DOHH2 (cell line): Measurements from ENCODE around the gene OAS2.
"Not testable (repeated sequence)": the region's sequence is repeated elsewhere in the genome, so short reads cannot be mapped to it uniquely, and the experiment has no call there.

Experiments used
- H3F3A ChIP-seq: fragments of 200-600 bp; sonication (generic), shearing (Covaris generic); 2 replicates; pipeline ENCODE4 v1.6.0; 2016; ENCODE audit warnings: antibody characterized with exemption, mild to moderate bottlenecking; ENCODE audit not compliant: control insufficient read depth, insufficient read depth
- H3K27ac ChIP-seq: fragments of 200-600 bp; sonication (generic); 2 replicates; pipeline ENCODE4 v1.5.1; 2014; ENCODE audit warnings: low read depth, mild to moderate bottlenecking, low read length, moderate library complexity
- H3K27me3 ChIP-seq: fragments of 200-600 bp; sonication (generic); 2 replicates; pipeline ENCODE4 v1.6.1; 2014; ENCODE audit warnings: mild to moderate bottlenecking, low read length, mixed read lengths; ENCODE audit not compliant: control insufficient read depth
- H3K36me3 ChIP-seq: fragments of 200-600 bp; sonication (generic); 2 replicates; pipeline ENCODE4 v1.6.1; 2014; ENCODE audit warnings: mild to moderate bottlenecking, low read length, moderate library complexity, mixed read lengths; ENCODE audit not compliant: control insufficient read depth
- H3K4me1 ChIP-seq: fragments of 200-600 bp; sonication (generic); 2 replicates; pipeline ENCODE4 v1.6.1; 2014; ENCODE audit warnings: mild to moderate bottlenecking, low read length, mixed read lengths; ENCODE audit not compliant: control insufficient read depth
- H3K4me2 ChIP-seq: fragments of 200-600 bp; sonication (generic); 2 replicates; pipeline ENCODE4 v1.6.0; 2014; ENCODE audit warnings: mild to moderate bottlenecking, low read length, moderate library complexity
- H3K4me3 ChIP-seq: fragments of 200-600 bp; sonication (generic); 2 replicates; pipeline ENCODE4 v1.5.1; 2014; ENCODE audit warnings: mild to moderate bottlenecking, low read length, mixed read lengths
- H3K79me2 ChIP-seq: fragments of 200-600 bp; sonication (generic); 2 replicates; pipeline ENCODE4 v1.6.1; 2014; ENCODE audit warnings: mild to moderate bottlenecking, low read length, mixed read lengths; ENCODE audit not compliant: control insufficient read depth
- H3K9me2 ChIP-seq: fragments of 200-600 bp; sonication (generic); replicated peaks from 2 replicates; pipeline ENCODE4 v1.6.1; 2014; ENCODE audit warnings: mild to moderate bottlenecking, low read length, mixed read lengths; ENCODE audit not compliant: control insufficient read depth
- H3K9me3 ChIP-seq: fragments of 200-600 bp; sonication (generic); 2 replicates; pipeline ENCODE4 v1.6.1; 2014; ENCODE audit warnings: antibody characterized with exemption, low read length, mixed read lengths; ENCODE audit not compliant: control insufficient read depth, insufficient read depth
- H4K20me1 ChIP-seq: fragments of 200-600 bp; sonication (generic); 2 replicates; pipeline ENCODE4 v1.6.0; 2014; ENCODE audit warnings: low read depth, mild to moderate bottlenecking, antibody characterized with exemption, low read length, moderate library complexity; ENCODE audit not compliant: control insufficient read depth, insufficient read depth
- CTCF ChIP-seq: fragments of 200-600 bp; sonication (generic); IDR thresholded peaks from one replicate; pipeline ENCODE4 v1.5.1; 2014; ENCODE audit warnings: antibody characterized with exemption, mild to moderate bottlenecking, low read depth, low read length; ENCODE audit not compliant: poor library complexity, severe bottlenecking
- EZH2phosphoT487 ChIP-seq: fragments of 200-600 bp; sonication (generic); IDR thresholded peaks from 2 replicates; pipeline ENCODE4 v1.6.1; 2017; ENCODE audit warnings: borderline replicate concordance, mild to moderate bottlenecking, antibody characterized with exemption, low read length, moderate library complexity, mixed read lengths

Gene OAS2

GRCh38 chr12:112988224-112988623 lies 9.9 kb downstream of the OAS2 start:
- Histone ChIP-seq H3K27ac (no peak overlapping the region), H3K4me2 (no peak overlapping the region), H3K4me1 (peaks cover 13% of the 10 kb centered on the region), H3K27me3 (no peaks in the 10 kb centered on the region), H3F3A (no peaks in the 10 kb centered on the region), H3K79me2 (no peaks in the 10 kb centered on the region), H3K9me3 (peaks cover 25% of the 10 kb centered on the region; the same call in 1 of the 2 replicates), H4K20me1 (no peaks in the 10 kb centered on the region), H3K36me3 (peaks cover 12% of the 10 kb centered on the region), H3K9me2 (no peaks in the 10 kb centered on the region), H3K4me3 (no peak overlapping the region)
- TF ChIP-seq CTCF = no peak
- TF ChIP-seq EZH2phosphoT487 = no peak

GRCh38 chr12:112988823-112989385 lies 10.6 kb downstream of the OAS2 start:
- H3K27me3 ChIP-seq, H3K4me2 ChIP-seq: not testable (repeated sequence)
- H3K36me3 ChIP-seq = peaks cover 12% of the 10 kb centered on the region

GRCh38 chr12:112989806-112990205 lies 11.5 kb downstream of the OAS2 start:
- Histone ChIP-seq H3K4me3 (no peak overlapping the region), H3K79me2 (no peaks in the 10 kb centered on the region), H3K27ac (no peak overlapping the region), H3K9me2 (no peaks in the 10 kb centered on the region), H3K4me2 (no peak overlapping the region), H3K27me3 (no peaks in the 10 kb centered on the region), H3K4me1 (peaks cover 15% of the 10 kb centered on the region), H4K20me1 (no peaks in the 10 kb centered on the region), H3F3A (no peaks in the 10 kb centered on the region), H3K9me3 (peaks cover 19% of the 10 kb centered on the region; the same call in 1 of the 2 replicates), H3K36me3 (peaks cover 8% of the 10 kb centered on the region; the same call in 1 of the 2 replicates)
- TF ChIP-seq EZH2phosphoT487 = no peak
- TF ChIP-seq CTCF = no peak

More at GRCh38 chr12:112988823-112989385, 10.6 kb downstream of the OAS2 start:
- H3K4me1 ChIP-seq = peaks cover 15% of the 10 kb centered on the region
- not testable (repeated sequence) for H3K27ac ChIP-seq, H4K20me1 ChIP-seq, H3K79me2 ChIP-seq, H3K9me2 ChIP-seq, H3F3A ChIP-seq, H3K4me3 ChIP-seq
- H3K9me3 ChIP-seq = peaks cover 25% of the 10 kb centered on the region; the same call in 1 of the 2 replicates

- H3K4me1 ChIP-seq = peaks cover 26% of the 10 kb centered on the region
- H3K4me3 ChIP-seq = no peak overlapping the region
- peaks cover 3% of the 10 kb centered on the region; the same call in 1 of the 2 replicates for H3K9me3 ChIP-seq
- no peaks in the 10 kb centered on the region for H3K27me3 ChIP-seq
- H3K4me2 ChIP-seq = no peak overlapping the region
- peaks cover 8% of the 10 kb centered on the region for H3K36me3 ChIP-seq
- H3K79me2 ChIP-seq = no peaks in the 10 kb centered on the region
- no peak overlapping the region for H3K27ac ChIP-seq
- no peaks in the 10 kb centered on the region for H3K9me2 ChIP-seq
- TF ChIP-seq EZH2phosphoT487 (no peak), CTCF (peak; percentile 100)
- H3F3A ChIP-seq = no peaks in the 10 kb centered on the region
- no peaks in the 10 kb centered on the region for H4K20me1 ChIP-seq
Observed at GRCh38 chr12:112992541-112993398, 14.5 kb downstream of the OAS2 start.
